ENCODE results near the gene HBA2.
"Not testable (repeated sequence)": the region's sequence is repeated elsewhere in the genome, so short reads cannot be mapped to it uniquely, and the experiment has no call there.

Gene HBA2

GRCh38 chr16:194516-194915 lies 21.8 kb downstream of the HBA2 start:
- no peak for DNase-seq (ENCODE audit: low read depth)

GRCh38 chr16:200388-200787 lies 27.7 kb downstream of the HBA2 start:
- DNase-seq (ENCODE audit: low read depth), result no peak

GRCh38 chr16:203246-203645 lies 30.6 kb downstream of the HBA2 start:
- DNase-seq (ENCODE audit: low read depth), result no peak

GRCh38 chr16:204046-204445 lies 31.4 kb downstream of the HBA2 start:
- DNase-seq (ENCODE audit: low read depth), result not testable (repeated sequence)

- DNase-seq (ENCODE audit: low read depth), result not testable (repeated sequence)
Observed at GRCh38 chr16:209359-209758, 36.7 kb downstream of the HBA2 start.

GRCh38 chr16:211631-212180 lies 39.0 kb downstream of the HBA2 start:
- not testable (repeated sequence) for DNase-seq (ENCODE audit: low read depth)

GRCh38 chr16:212999-213398 lies 40.3 kb downstream of the HBA2 start:
- DNase-seq (ENCODE audit: low read depth), result no peak

GRCh38 chr16:220021-220420 lies 47.3 kb downstream of the HBA2 start:
- DNase-seq (ENCODE audit: low read depth), result no peak
